Sigmoid colon (tissue), 4 donors: Measurements from ENCODE around the gene STK32B.

ENCODE experiments used
- EP300 ChIP-seq, 4 donors: sonication (generic); formaldehyde crosslinking; IDR thresholded peaks; one replicate each; pipeline ENCODE4 v1.6.1; 2017; ENCODE audit warnings: antibody characterized with exemption in 4 of 4
- POLR2AphosphoS5 ChIP-seq, 4 donors: sonication (generic); formaldehyde crosslinking; IDR thresholded peaks; one replicate each; pipeline ENCODE4 v1.6.1; 2017; ENCODE audit warnings: antibody characterized with exemption in 4 of 4
- TF ChIP-seq, protein P1 (sequence below), 4 experiments: fragments of 450-650 bp in 3 of 4; fragments of 200-600 bp in 1 of 4; IDR thresholded peaks; one replicate each; pipeline ENCODE4 v1.5.1; 2016 to 2019; ENCODE audit warnings: antibody characterized with exemption in 4 of 4, mild to moderate bottlenecking in 3 of 4, moderate library complexity in 2 of 4

DNA sequence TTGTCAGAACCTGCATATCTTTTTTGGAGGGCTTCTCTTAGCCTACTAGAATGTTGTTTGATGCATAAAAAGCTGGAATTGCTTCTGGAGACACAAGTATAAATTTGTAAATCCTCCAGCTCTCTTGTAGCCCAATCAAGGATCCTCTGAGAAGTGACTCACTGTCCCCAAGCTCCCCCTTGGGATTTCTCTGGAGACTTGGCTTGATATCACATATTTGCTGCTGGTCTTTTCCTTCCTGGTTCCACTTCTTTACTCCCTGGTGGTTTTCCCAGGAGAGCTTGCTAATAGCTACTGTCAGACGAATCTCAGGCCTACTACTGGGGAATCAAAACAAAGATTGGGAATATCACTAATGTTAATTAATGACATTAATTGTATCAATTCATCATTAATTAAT lies 173.1 kb downstream of the STK32B start:
- TF ChIP-seq, protein P1, sequence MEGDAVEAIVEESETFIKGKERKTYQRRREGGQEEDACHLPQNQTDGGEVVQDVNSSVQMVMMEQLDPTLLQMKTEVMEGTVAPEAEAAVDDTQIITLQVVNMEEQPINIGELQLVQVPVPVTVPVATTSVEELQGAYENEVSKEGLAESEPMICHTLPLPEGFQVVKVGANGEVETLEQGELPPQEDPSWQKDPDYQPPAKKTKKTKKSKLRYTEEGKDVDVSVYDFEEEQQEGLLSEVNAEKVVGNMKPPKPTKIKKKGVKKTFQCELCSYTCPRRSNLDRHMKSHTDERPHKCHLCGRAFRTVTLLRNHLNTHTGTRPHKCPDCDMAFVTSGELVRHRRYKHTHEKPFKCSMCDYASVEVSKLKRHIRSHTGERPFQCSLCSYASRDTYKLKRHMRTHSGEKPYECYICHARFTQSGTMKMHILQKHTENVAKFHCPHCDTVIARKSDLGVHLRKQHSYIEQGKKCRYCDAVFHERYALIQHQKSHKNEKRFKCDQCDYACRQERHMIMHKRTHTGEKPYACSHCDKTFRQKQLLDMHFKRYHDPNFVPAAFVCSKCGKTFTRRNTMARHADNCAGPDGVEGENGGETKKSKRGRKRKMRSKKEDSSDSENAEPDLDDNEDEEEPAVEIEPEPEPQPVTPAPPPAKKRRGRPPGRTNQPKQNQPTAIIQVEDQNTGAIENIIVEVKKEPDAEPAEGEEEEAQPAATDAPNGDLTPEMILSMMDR (IDR thresholded peaks at IDR 0.05) = no peak
- TF ChIP-seq EP300 (IDR thresholded peaks at IDR 0.05) (no peak), POLR2AphosphoS5 (IDR thresholded peaks at IDR 0.05) (no peak)
